Upper lobe of left lung (tissue), 6 donors: ENCODE results near the gene CCNQ. TPM values are rescaled to one million over a fixed set of nuclear protein-coding genes. Genes with fewer than 3 reads are reported as not detected.

Source experiments
- ATAC-seq, 2 donors: fragments of 200-7000 bp; cut with Tn5 transposase; one replicate each; pipeline ENCODE4 v1.9.1; 2022; ENCODE audit warnings: mild to moderate bottlenecking in 2 of 2, moderate library complexity in 2 of 2; ENCODE audit not compliant: low FRiP score in 2 of 2
- DNase-seq, 2 donors: peaks; one replicate each; pipeline ENCODE4 v3.0.0-alpha.2; 2019 to 2020
- H3K27ac ChIP-seq, 4 donors: fragments of 200-600 bp; sonication (generic); one replicate each; pipeline ENCODE4 v1.5.1; 2016 to 2019
- H3K27me3 ChIP-seq, 4 donors: fragments of 200-600 bp; sonication (generic); one replicate each; pipeline ENCODE4 v1.5.1; 2017 to 2019
- H3K36me3 ChIP-seq, 4 donors: fragments of 200-600 bp; sonication (generic); one replicate each; pipeline ENCODE4 v1.5.1; 2016 to 2019
- H3K4me1 ChIP-seq, 4 donors: fragments of 200-600 bp; sonication (generic); one replicate each; pipeline ENCODE4 v1.5.1; 2018 to 2019
- H3K4me3 ChIP-seq, 4 donors: fragments of 200-600 bp; sonication (generic); one replicate each; pipeline ENCODE4 v1.5.1; 2017 to 2019; ENCODE audit warnings: mild to moderate bottlenecking in 2 of 4, moderate library complexity in 1 of 4
- H3K9me3 ChIP-seq, 4 donors: fragments of 200-600 bp; sonication (generic); one replicate each; pipeline ENCODE4 v1.5.1; 2018 to 2019
- CTCF ChIP-seq, 6 experiments: fragments of 450-650 bp in 4 of 6; fragments of 200-600 bp in 2 of 6; sonication (generic) in 2 of 6; IDR thresholded peaks; one replicate each; pipeline ENCODE4 v1.5.1; 2016 to 2019; ENCODE audit warnings: antibody characterized with exemption in 6 of 6
- EP300 ChIP-seq, 4 donors: sonication (generic); formaldehyde crosslinking; IDR thresholded peaks; one replicate each; pipeline ENCODE4 v1.5.1; 2017; ENCODE audit warnings: antibody characterized with exemption in 4 of 4, control low read depth in 2 of 4
- POLR2A ChIP-seq, 4 donors: fragments of 450-650 bp; IDR thresholded peaks; one replicate each; pipeline ENCODE4 v1.5.1; 2016 to 2017; ENCODE audit warnings: antibody characterized with exemption in 4 of 4, mild to moderate bottlenecking in 2 of 4
- POLR2AphosphoS5 ChIP-seq, 2 donors: sonication (generic); formaldehyde crosslinking; IDR thresholded peaks; one replicate each; pipeline ENCODE4 v1.5.1; 2017; ENCODE audit warnings: antibody characterized with exemption in 2 of 2
- WGBS, 2 donors: methylation state at CpG; one replicate each; pipeline ENCODE4 v1.1.5; 2017 to 2018; 5-methylcytosine and 5-hydroxymethylcytosine counted together
- total RNA-seq, 6 donors: library from RNA; depleted of rRNA in 4 of 6; stranded (reverse); fragments of >200 nt in 4 of 6; gene quantifications; one replicate each; pipeline versions ENCODE4 v1.1.0 to v1.2.1, GENCODE V29; 2016 to 2021
- donor health status: DM: no; HTN: no; CAD: no; lungs with moderate emphysema.
- donor health status: DM: no; HTN: yes; CAD: no; lungs with severe emphysema.

CCNQ gene
- total RNA-seq, 6 donors from 2014 or later, result 13.4 to 48.2 (median 24.6) TPM

GRCh38 chrX:153634236-153634635 lies 35.3 kb upstream of the CCNQ start:
- no peak overlapping the region for H3K27ac ChIP-seq
- H3K4me3 ChIP-seq, result no peak overlapping the region
- no peak for DNase-seq
- H3K36me3 ChIP-seq, result no peaks in the 10 kb centered on the region
- TF ChIP-seq CTCF (IDR thresholded peaks at IDR 0.05) (no peak), POLR2AphosphoS5 (IDR thresholded peaks at IDR 0.05) (no peak), EP300 (IDR thresholded peaks at IDR 0.05) (no peak), POLR2A (IDR thresholded peaks at IDR 0.05) (no peak)
- no peaks in the 10 kb centered on the region for H3K4me1 ChIP-seq
- 88% methylated on average over 9 of the region's 9 CpGs; no CpG with 5 or more reads in 1 of the 2 donors for WGBS, 2 donors
- peaks cover 0 to 4% (median 0%) of the 10 kb centered on the region in 4 donors for H3K27me3 ChIP-seq
- ATAC-seq, result no peak
- peaks cover 0 to 11% (median 0%) of the 10 kb centered on the region in 4 donors for H3K9me3 ChIP-seq

GRCh38 chrX:153633607-153634180 lies 34.8 kb upstream of the CCNQ start:
- no peaks in the 10 kb centered on the region for H3K36me3 ChIP-seq
- DNase-seq, result no peak
- no peak overlapping the region for H3K27ac ChIP-seq
- ATAC-seq, result no peak
- H3K4me1 ChIP-seq, result no peaks in the 10 kb centered on the region
- H3K4me3 ChIP-seq, result no peak overlapping the region
- H3K9me3 ChIP-seq, result peaks cover 0 to 11% (median 0%) of the 10 kb centered on the region in 4 donors
- no peak for TF ChIP-seq POLR2A (IDR thresholded peaks at IDR 0.05)
- H3K27me3 ChIP-seq, result peaks cover 0 to 4% (median 0%) of the 10 kb centered on the region in 4 donors
- WGBS, 2 donors, result 82 to 85% methylated on average over 7 to 15 of the region's 15 CpGs

GRCh38 chrX:153633048-153633447 lies 34.1 kb upstream of the CCNQ start:
- H3K27me3 ChIP-seq, result peaks cover 0 to 4% (median 0%) of the 10 kb centered on the region in 4 donors
- 94 to 97% methylated on average over 5 to 14 of the region's 14 CpGs for WGBS, 2 donors
- ATAC-seq, result no peak

DNA sequence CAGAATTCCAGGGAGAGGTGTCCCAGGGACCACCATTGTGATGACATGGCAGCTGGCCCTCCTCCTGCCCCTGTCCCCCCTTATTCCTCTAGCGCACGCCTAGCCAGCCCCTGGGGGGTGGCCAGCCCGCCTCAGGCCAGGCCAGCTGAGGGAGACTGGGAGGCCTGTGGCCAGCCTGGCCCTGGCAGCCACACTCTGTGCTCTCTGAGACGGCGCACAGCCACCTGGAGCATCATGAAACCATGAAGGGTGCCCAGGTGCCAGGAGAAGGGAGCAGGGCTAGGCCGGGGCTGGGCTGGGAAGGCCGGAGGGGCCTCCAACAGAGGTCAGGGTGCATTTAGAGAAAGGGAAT lies 33.6 kb upstream of the CCNQ start:
- Histone ChIP-seq H3K4me3 (no peak overlapping the region), H3K9me3 (peaks cover 0 to 11% (median 0%) of the 10 kb centered on the region in 4 donors), H3K4me1 (no peaks in the 10 kb centered on the region), H3K27ac (no peak overlapping the region), H3K27me3 (peaks cover 0 to 4% (median 0%) of the 10 kb centered on the region in 4 donors), H3K36me3 (no peaks in the 10 kb centered on the region)
- TF ChIP-seq EP300 (IDR thresholded peaks at IDR 0.05) (no peak), POLR2A (IDR thresholded peaks at IDR 0.05) (no peak), CTCF (IDR thresholded peaks at IDR 0.05) (no peak), POLR2AphosphoS5 (IDR thresholded peaks at IDR 0.05) (no peak)
- no peak for ATAC-seq
- no peak for DNase-seq
- WGBS, 2 donors, result 86 to 100% methylated on average over 2 to 7 of the region's 7 CpGs

More at GRCh38 chrX:153633048-153633447, 34.1 kb upstream of the CCNQ start:
- peaks cover 0 to 11% (median 0%) of the 10 kb centered on the region in 4 donors for H3K9me3 ChIP-seq
- no peaks in the 10 kb centered on the region for H3K36me3 ChIP-seq
- H3K27ac ChIP-seq, result no peak overlapping the region
- no peak for DNase-seq
- TF ChIP-seq POLR2AphosphoS5 (IDR thresholded peaks at IDR 0.05) (no peak), POLR2A (IDR thresholded peaks at IDR 0.05) (no peak), EP300 (IDR thresholded peaks at IDR 0.05) (no peak), CTCF (IDR thresholded peaks at IDR 0.05) (no peak)
- H3K4me3 ChIP-seq, result no peak overlapping the region
- H3K4me1 ChIP-seq, result no peaks in the 10 kb centered on the region

DNA sequence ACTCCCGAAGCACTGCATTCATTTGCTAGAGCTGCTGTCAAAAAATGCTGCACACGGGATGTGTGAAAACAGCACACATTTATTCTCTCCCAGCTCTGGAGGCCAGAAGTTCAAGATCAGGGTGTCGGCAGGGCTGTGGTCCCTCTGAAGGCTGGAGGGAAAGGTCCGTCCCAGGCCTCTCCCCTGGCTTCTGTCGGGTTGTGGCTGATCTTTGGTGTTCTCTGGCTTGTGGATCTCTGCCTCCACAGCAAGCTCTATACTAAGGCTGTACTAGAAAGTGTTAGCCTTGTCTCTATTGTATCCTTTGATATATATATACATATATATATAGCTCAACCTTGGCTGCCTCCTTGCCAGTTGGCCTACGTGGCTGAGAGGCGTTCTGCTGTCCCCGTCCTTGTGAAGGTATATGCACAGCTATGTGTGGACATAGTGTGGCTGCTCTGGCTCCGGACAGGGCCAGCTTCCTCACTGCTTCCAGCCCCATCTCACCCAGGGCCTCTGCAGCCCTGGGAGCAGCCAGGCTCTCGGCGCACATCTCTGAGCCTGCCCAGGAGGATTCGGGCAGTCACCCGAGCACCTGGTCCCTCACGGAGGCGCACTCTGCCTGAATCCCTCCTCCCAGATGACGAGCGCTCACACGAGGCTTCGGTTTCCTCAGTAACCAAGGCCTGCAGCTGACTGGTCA lies 33.1 kb upstream of the CCNQ start:
- DNase-seq (no peak), ATAC-seq (no peak)
- Histone ChIP-seq H3K27ac (no peak overlapping the region), H3K9me3 (peaks cover 0 to 11% (median 0%) of the 10 kb centered on the region in 4 donors), H3K4me1 (no peaks in the 10 kb centered on the region), H3K36me3 (no peaks in the 10 kb centered on the region), H3K27me3 (peaks cover 0 to 4% (median 0%) of the 10 kb centered on the region in 4 donors), H3K4me3 (no peak overlapping the region)
- TF ChIP-seq POLR2AphosphoS5 (IDR thresholded peaks at IDR 0.05), result no peak
- TF ChIP-seq CTCF (IDR thresholded peaks at IDR 0.05), result no peak
- TF ChIP-seq EP300 (IDR thresholded peaks at IDR 0.05), result no peak
- TF ChIP-seq POLR2A (IDR thresholded peaks at IDR 0.05), result no peak
- 87% methylated on average over 19 of the region's 19 CpGs; no CpG with 5 or more reads in 1 of the 2 donors for WGBS, 2 donors
